LNCaP clone FGC (cell line): ENCODE results near the gene ABHD16B.
"Not testable (repeated sequence)": the region's sequence is repeated elsewhere in the genome, so short reads cannot be mapped to it uniquely, and the experiment has no call there.

Experiments
- DNase-seq: peaks from one replicate; pipeline ENCODE4 v3.0.0-alpha.2; 2011; ENCODE audit warnings: low read depth
- H3K4me3 ChIP-seq: 2 replicates; pipeline ENCODE4 v1.5.1; 2011; ENCODE audit warnings: mild to moderate bottlenecking, low read depth, low read length, control low read depth
- CTCF ChIP-seq: IDR thresholded peaks from 2 replicates; pipeline ENCODE4 v1.5.1; 2012; ENCODE audit warnings: mild to moderate bottlenecking; ENCODE audit not compliant: control insufficient read depth, insufficient read depth; ENCODE audit errors: extremely low read depth

ABHD16B gene

GRCh38 chr20:63868264-63868663 lies 7.0 kb downstream of the ABHD16B start:
- DNase-seq, result no peak
- TF ChIP-seq CTCF, result no peak
- H3K4me3 ChIP-seq, result no peak overlapping the region

- no peak for TF ChIP-seq CTCF
- DNase-seq, result no peak
- H3K4me3 ChIP-seq, result no peak overlapping the region
Observed at GRCh38 chr20:63873477-63873971, 12.2 kb downstream of the ABHD16B start.

GRCh38 chr20:63874241-63874640 lies 12.9 kb downstream of the ABHD16B start:
- not testable (repeated sequence) for DNase-seq, H3K4me3 ChIP-seq

GRCh38 chr20:63876489-63877036 lies 15.3 kb downstream of the ABHD16B start:
- H3K4me3 ChIP-seq, result no peak overlapping the region
- no peak for DNase-seq

GRCh38 chr20:63877755-63878470 lies 16.6 kb downstream of the ABHD16B start:
- H3K4me3 ChIP-seq, result no peak overlapping the region
- TF ChIP-seq CTCF, result no peak
- no peak for DNase-seq

More at GRCh38 chr20:63876489-63877036, 15.3 kb downstream of the ABHD16B start:
- no peak for TF ChIP-seq CTCF

GRCh38 chr20:63878899-63879663 lies 17.8 kb downstream of the ABHD16B start:
- no peak for TF ChIP-seq CTCF
- no peak for DNase-seq
- H3K4me3 ChIP-seq, result no peak overlapping the region

GRCh38 chr20:63880901-63881300 lies 19.6 kb downstream of the ABHD16B start:
- DNase-seq, H3K4me3 ChIP-seq: not testable (repeated sequence)
